Measurements from ENCODE around the gene EIF2S2.

Gene EIF2S2

GRCh38 chr20:34088305-34089174 lies 23.5 kb downstream of the EIF2S2 start:
- no peak for DNase-seq

GRCh38 chr20:34085544-34086040 lies 26.5 kb downstream of the EIF2S2 start:
- DNase-seq: peak; percentile 84 to 97
- TF ChIP-seq GATA1 (IDR thresholded peaks at IDR 0.05; ENCODE audit: low read depth, low read length): peak; percentile 20
- TF ChIP-seq POLR2A (IDR thresholded peaks at IDR 0.05; ENCODE audit: low read length): peak; percentile 47

More at GRCh38 chr20:34088305-34089174, 23.5 kb downstream of the EIF2S2 start:
- peak; percentile 17 for TF ChIP-seq POLR2A (IDR thresholded peaks at IDR 0.05; ENCODE audit: low read length)
- no peak for TF ChIP-seq GATA1 (IDR thresholded peaks at IDR 0.05; ENCODE audit: low read depth, low read length)

GRCh38 chr20:34084227-34084923 lies 27.7 kb downstream of the EIF2S2 start:
- DNase-seq: no peak
- TF ChIP-seq POLR2A (IDR thresholded peaks at IDR 0.05; ENCODE audit: low read length) (no peak), GATA1 (IDR thresholded peaks at IDR 0.05; ENCODE audit: low read depth, low read length) (no peak)

- TF ChIP-seq POLR2A (IDR thresholded peaks at IDR 0.05; ENCODE audit: low read length) (no peak), GATA1 (IDR thresholded peaks at IDR 0.05; ENCODE audit: low read depth, low read length) (no peak)
- no peak for DNase-seq
Measured at GRCh38 chr20:34083781-34084180, 28.3 kb downstream of the EIF2S2 start.

- DNase-seq: peak; percentile 94 to 98
- TF ChIP-seq GATA1 (IDR thresholded peaks at IDR 0.05; ENCODE audit: low read depth, low read length): peak; percentile 31
- peak; percentile 63 for TF ChIP-seq POLR2A (IDR thresholded peaks at IDR 0.05; ENCODE audit: low read length)
Measured at GRCh38 chr20:34083137-34083536, 28.9 kb downstream of the EIF2S2 start.

GRCh38 chr20:34082232-34082887 lies 29.7 kb downstream of the EIF2S2 start:
- no peak for DNase-seq
- TF ChIP-seq POLR2A (IDR thresholded peaks at IDR 0.05; ENCODE audit: low read length): no peak
- no peak for TF ChIP-seq GATA1 (IDR thresholded peaks at IDR 0.05; ENCODE audit: low read depth, low read length)

- DNase-seq: no peak
- TF ChIP-seq GATA1 (IDR thresholded peaks at IDR 0.05; ENCODE audit: low read depth, low read length) (no peak), POLR2A (IDR thresholded peaks at IDR 0.05; ENCODE audit: low read length) (no peak)
Measured at GRCh38 chr20:34079818-34080217, 32.2 kb downstream of the EIF2S2 start.

- TF ChIP-seq GATA1 (IDR thresholded peaks at IDR 0.05; ENCODE audit: low read depth, low read length) (no peak), POLR2A (IDR thresholded peaks at IDR 0.05; ENCODE audit: low read length) (no peak)
- DNase-seq: no peak
Measured at GRCh38 chr20:34078540-34078939, 33.5 kb downstream of the EIF2S2 start.

- no peak for DNase-seq
- TF ChIP-seq GATA1 (IDR thresholded peaks at IDR 0.05; ENCODE audit: low read depth, low read length) (no peak), POLR2A (IDR thresholded peaks at IDR 0.05; ENCODE audit: low read length) (no peak)
Measured at GRCh38 chr20:34076952-34077351, 35.1 kb downstream of the EIF2S2 start.

GRCh38 chr20:34075647-34076046 lies 36.4 kb downstream of the EIF2S2 start:
- TF ChIP-seq POLR2A (IDR thresholded peaks at IDR 0.05; ENCODE audit: low read length) (no peak), GATA1 (IDR thresholded peaks at IDR 0.05; ENCODE audit: low read depth, low read length) (no peak)
- DNase-seq: no peak

- no peak for DNase-seq
- TF ChIP-seq POLR2A (IDR thresholded peaks at IDR 0.05; ENCODE audit: low read length): no peak
- TF ChIP-seq GATA1 (IDR thresholded peaks at IDR 0.05; ENCODE audit: low read depth, low read length): no peak
Measured at GRCh38 chr20:34074101-34074760, 37.8 kb downstream of the EIF2S2 start.

- DNase-seq: no peak
- TF ChIP-seq GATA1 (IDR thresholded peaks at IDR 0.05; ENCODE audit: low read depth, low read length): no peak
Measured at GRCh38 chr20:34072778-34073177, 39.3 kb downstream of the EIF2S2 start.

- no peak for TF ChIP-seq POLR2A (IDR thresholded peaks at IDR 0.05; ENCODE audit: low read length)
- TF ChIP-seq GATA1 (IDR thresholded peaks at IDR 0.05; ENCODE audit: low read depth, low read length): no peak
Measured at GRCh38 chr20:34072076-34072475, 40.0 kb downstream of the EIF2S2 start.

More at GRCh38 chr20:34072076-34072475, 40.0 kb downstream of the EIF2S2 start:
- no peak for DNase-seq

Measured in erythroblast (primary cell).